Mesendoderm (in vitro differentiated cells): ENCODE data around the gene ARHGDIG.

Source experiments
- DNase-seq: peaks from one replicate; pipeline ENCODE4 v3.0.0; 2013
- H2AK5ac ChIP-seq: 2 replicates; pipeline ENCODE4 v1.6.1; 2013; ENCODE audit warnings: low read length, inconsistent platforms
- H2BK120ac ChIP-seq: 2 replicates; pipeline ENCODE4 v1.6.1; 2013; ENCODE audit warnings: low read depth, mild to moderate bottlenecking, low read length, moderate library complexity, mixed read lengths
- H2BK15ac ChIP-seq: replicated peaks from 2 replicates; pipeline ENCODE4 v1.6.1; 2013; ENCODE audit warnings: low read depth, mild to moderate bottlenecking, moderate library complexity
- H2BK5ac ChIP-seq: 2 replicates; pipeline ENCODE4 v1.6.1; 2013; ENCODE audit warnings: low read length, inconsistent platforms
- H3K18ac ChIP-seq: 2 replicates; pipeline ENCODE4 v1.6.1; 2013; ENCODE audit warnings: mild to moderate bottlenecking, low read length, mixed read lengths
- H3K23ac ChIP-seq: one replicate; pipeline ENCODE4 v1.6.1; 2013; ENCODE audit warnings: low read length
- H3K27ac ChIP-seq: 2 replicates; pipeline ENCODE4 v1.5.1; 2013; ENCODE audit warnings: low read depth, mild to moderate bottlenecking, inconsistent platforms, low read length, moderate library complexity
- H3K27me3 ChIP-seq: 2 replicates; pipeline ENCODE4 v1.6.1; 2013; ENCODE audit warnings: low read length, control low read depth, mild to moderate bottlenecking, inconsistent platforms; ENCODE audit not compliant: insufficient read depth, poor library complexity
- H3K36me3 ChIP-seq: 2 replicates; pipeline ENCODE4 v1.6.1; 2013; ENCODE audit warnings: low read length, inconsistent platforms; ENCODE audit not compliant: control insufficient read depth, insufficient read depth
- H3K4ac ChIP-seq: one replicate; pipeline ENCODE4 v1.6.1; 2013; ENCODE audit warnings: low read depth, mild to moderate bottlenecking, low read length, moderate library complexity
- H3K4me1 ChIP-seq: 2 replicates; pipeline ENCODE4 v1.6.1; 2013; ENCODE audit warnings: low read depth, low read length, inconsistent platforms; ENCODE audit not compliant: control insufficient read depth
- H3K4me2 ChIP-seq: 2 replicates; pipeline ENCODE4 v1.6.1; 2013; ENCODE audit warnings: low read length
- H3K4me3 ChIP-seq: 2 replicates; pipeline ENCODE4 v1.5.1; 2013; ENCODE audit warnings: mild to moderate bottlenecking, low read length
- H3K56ac ChIP-seq: one replicate; pipeline ENCODE4 v1.6.1; 2013; ENCODE audit warnings: low read length
- H3K79me1 ChIP-seq: 2 replicates; pipeline ENCODE4 v1.6.1; 2013; ENCODE audit warnings: low read length, inconsistent platforms
- H3K79me2 ChIP-seq: 2 replicates; pipeline ENCODE4 v1.6.1; 2013; ENCODE audit warnings: mild to moderate bottlenecking, low read length; ENCODE audit not compliant: control insufficient read depth, insufficient read depth
- H3K9ac ChIP-seq: 2 replicates; pipeline ENCODE4 v1.6.1; 2013; ENCODE audit warnings: low read length, inconsistent platforms
- H4K5ac ChIP-seq: one replicate; pipeline ENCODE4 v1.6.1; 2013; ENCODE audit warnings: low read length
- H4K8ac ChIP-seq: one replicate; pipeline ENCODE4 v1.6.1; 2013; ENCODE audit warnings: low read depth, mild to moderate bottlenecking, control low read depth, low read length, moderate library complexity
- WGBS: extraction: QIAGEN DNeasy Blood & Tissue Kit; methylation state at CpG from one replicate; pipeline ENCODE4 v1.1.7; 2013; ENCODE audit warnings: low lambda C conversion rate, missing lambda C conversion rate; ENCODE audit not compliant: insufficient coverage; ENCODE audit errors: extremely low coverage; 5-methylcytosine and 5-hydroxymethylcytosine counted together

Gene ARHGDIG

GRCh38 chr16:279531-279930 is 860 bp upstream of the ARHGDIG start:
- DNase-seq = no peak
- H3K4me1 ChIP-seq = no peaks in the 10 kb centered on the region
- H3K56ac ChIP-seq = no peak overlapping the region
- H3K79me1 ChIP-seq = no peaks in the 10 kb centered on the region
- H2BK15ac ChIP-seq = no peak overlapping the region
- H3K23ac ChIP-seq = no peak overlapping the region
- no peak overlapping the region for H3K4me3 ChIP-seq
- no peak overlapping the region for H2BK120ac ChIP-seq
- no peak overlapping the region for H3K9ac ChIP-seq
- no peak overlapping the region for H3K27ac ChIP-seq
- H3K18ac ChIP-seq = no peak overlapping the region
- WGBS = no CpG with 5 or more reads among the region's 7 CpGs
- no peaks in the 10 kb centered on the region for H3K36me3 ChIP-seq
- H3K4ac ChIP-seq = no peak overlapping the region
- H3K4me2 ChIP-seq = no peak overlapping the region
- no peak overlapping the region for H2BK5ac ChIP-seq
- no peaks in the 10 kb centered on the region for H3K79me2 ChIP-seq
- H4K8ac ChIP-seq = no peak overlapping the region
- H2AK5ac ChIP-seq = no peak overlapping the region
- H3K27me3 ChIP-seq = peaks cover 3% of the 10 kb centered on the region
- no peak overlapping the region for H4K5ac ChIP-seq

- Histone ChIP-seq H3K4me1 (no peaks in the 10 kb centered on the region), H4K5ac (no peak overlapping the region), H3K9ac (no peak overlapping the region), H3K4me3 (no peak overlapping the region), H3K4me2 (peak overlapping the region; percentile 9), H3K18ac (no peak overlapping the region), H3K4ac (no peak overlapping the region), H4K8ac (no peak overlapping the region), H2BK15ac (no peak overlapping the region), H2BK120ac (no peak overlapping the region), H3K79me2 (no peaks in the 10 kb centered on the region), H3K56ac (peak overlapping the region; percentile 25), H3K79me1 (no peaks in the 10 kb centered on the region), H3K23ac (no peak overlapping the region), H3K27ac (no peak overlapping the region), H3K36me3 (no peaks in the 10 kb centered on the region), H2AK5ac (no peak overlapping the region), H2BK5ac (no peak overlapping the region), H3K27me3 (peaks cover 3% of the 10 kb centered on the region)
- no peak for DNase-seq
- no CpG with 5 or more reads among the region's 47 CpGs for WGBS
Measured at GRCh38 chr16:280005-280460, 358 bp upstream of the ARHGDIG start.

GRCh38 chr16:280991-281659 is 734 bp downstream of the ARHGDIG start:
- Histone ChIP-seq H3K27me3 (peaks cover 1% of the 10 kb centered on the region), H2BK15ac (no peak overlapping the region), H2AK5ac (no peak overlapping the region), H3K27ac (no peak overlapping the region), H3K36me3 (no peaks in the 10 kb centered on the region), H3K4me3 (no peak overlapping the region), H3K4me1 (no peaks in the 10 kb centered on the region), H3K56ac (peak overlapping the region; percentile 22), H3K79me2 (no peaks in the 10 kb centered on the region), H3K9ac (no peak overlapping the region), H4K8ac (no peak overlapping the region), H2BK5ac (no peak overlapping the region), H2BK120ac (no peak overlapping the region), H3K79me1 (no peaks in the 10 kb centered on the region), H4K5ac (no peak overlapping the region), H3K18ac (peak overlapping the region; percentile 4), H3K23ac (no peak overlapping the region), H3K4me2 (no peak overlapping the region), H3K4ac (no peak overlapping the region)
- DNase-seq = no peak
- no CpG with 5 or more reads among the region's 27 CpGs for WGBS

GRCh38 chr16:281660-282255 is 1.4 kb downstream of the ARHGDIG start:
- no peak overlapping the region for H3K27ac ChIP-seq
- no peaks in the 10 kb centered on the region for H3K36me3 ChIP-seq
- no peak overlapping the region for H3K56ac ChIP-seq
- H3K27me3 ChIP-seq = peaks cover 1% of the 10 kb centered on the region
- H3K18ac ChIP-seq = no peak overlapping the region
- no peak overlapping the region for H2BK120ac ChIP-seq
- H3K4me2 ChIP-seq = no peak overlapping the region
- no peak overlapping the region for H3K9ac ChIP-seq
- H3K23ac ChIP-seq = no peak overlapping the region
- no CpG with 5 or more reads among the region's 25 CpGs for WGBS
- no peak overlapping the region for H4K5ac ChIP-seq
- H2AK5ac ChIP-seq = no peak overlapping the region
- no peak overlapping the region for H3K4ac ChIP-seq
- DNase-seq = no peak
- no peak overlapping the region for H3K4me3 ChIP-seq
- H3K4me1 ChIP-seq = no peaks in the 10 kb centered on the region
- no peak overlapping the region for H2BK5ac ChIP-seq
- H3K79me2 ChIP-seq = no peaks in the 10 kb centered on the region
- no peak overlapping the region for H4K8ac ChIP-seq
- no peaks in the 10 kb centered on the region for H3K79me1 ChIP-seq
- no peak overlapping the region for H2BK15ac ChIP-seq

- no CpG with 5 or more reads among the region's 22 CpGs for WGBS
- Histone ChIP-seq H3K4me2 (no peak overlapping the region), H4K5ac (no peak overlapping the region), H3K4me1 (no peaks in the 10 kb centered on the region), H3K18ac (no peak overlapping the region), H3K4me3 (no peak overlapping the region), H2BK15ac (no peak overlapping the region), H3K36me3 (no peaks in the 10 kb centered on the region), H2BK5ac (no peak overlapping the region), H3K9ac (no peak overlapping the region), H3K4ac (no peak overlapping the region), H3K79me2 (no peaks in the 10 kb centered on the region), H3K56ac (no peak overlapping the region), H4K8ac (no peak overlapping the region), H3K79me1 (no peaks in the 10 kb centered on the region), H2BK120ac (no peak overlapping the region), H2AK5ac (no peak overlapping the region), H3K23ac (no peak overlapping the region), H3K27ac (no peak overlapping the region), H3K27me3 (peaks cover 1% of the 10 kb centered on the region)
- DNase-seq = no peak
Measured at GRCh38 chr16:282491-282890, 2.1 kb downstream of the ARHGDIG start.
